ENCODE data around the gene HES1. TPM values are rescaled to one million over a fixed set of nuclear protein-coding genes. Genes with fewer than 3 reads are reported as not detected.

The HES1 gene
- total and polyA plus RNA-seq, 10 of the 15 experiments (the other 5 are each of a cell fraction or from before 2014, with no cell fraction given): 0.46 to 5.3 (median 2.3) TPM

- TF ChIP-seq RUNX3 (IDR thresholded peaks at IDR 0.05; ENCODE audit: low read length) (peak; percentile 80), SKIL (IDR thresholded peaks at IDR 0.05; ENCODE audit: low read depth, poor library complexity, severe bottlenecking) (no peak), SREBF2 (IDR thresholded peaks at IDR 0.05; ENCODE audit: low read length) (no peak), POU2F2 (IDR thresholded peaks at IDR 0.05; ENCODE audit: borderline replicate concordance, low read depth, low read length) (no peak), NFIC (IDR thresholded peaks at IDR 0.05; ENCODE audit: low read depth, low read length) (0 out of 2 replicates have a peak, but pooled peaks have one; percentile 28), ZNF687 (IDR thresholded peaks at IDR 0.05) (peak; percentile 41; the same call in 1 of the 2 replicates), ZNF384 (IDR thresholded peaks at IDR 0.05; ENCODE audit: borderline replicate concordance, low read depth, low read length) (no peak), MAX (IDR thresholded peaks at IDR 0.05; ENCODE audit: low read depth, low read length) (peak; percentile 86), YBX1 (IDR thresholded peaks at IDR 0.05) (no peak), SMARCA5 (IDR thresholded peaks at IDR 0.05) (no peak), KDM1A (IDR thresholded peaks at IDR 0.05; ENCODE audit: borderline replicate concordance) (no peak), HCFC1 (IDR thresholded peaks at IDR 0.05; ENCODE audit: low read length) (no peak), TCF3 (IDR thresholded peaks at IDR 0.05; ENCODE audit: borderline replicate concordance, insufficient read depth, low read depth, low read length) (peak; percentile 92), CREB1 (IDR thresholded peaks at IDR 0.05; ENCODE audit: low read depth) (peak; percentile 55), MXI1 (IDR thresholded peaks at IDR 0.05; ENCODE audit: low read depth, low read length) (peak; percentile 61; the same call in 1 of the 2 replicates), MEF2A (IDR thresholded peaks at IDR 0.05; ENCODE audit: insufficient read depth, low read depth, low read length) (no peak), ZNF274 (IDR thresholded peaks at IDR 0.05; ENCODE audit: insufficient read depth, insufficient read length) (no peak), SP1 (IDR thresholded peaks at IDR 0.05; ENCODE audit: low read depth, low read length) (peak; percentile 42), CEBPB (IDR thresholded peaks at IDR 0.05; ENCODE audit: borderline replicate concordance in 1 of 2, low read depth in 2 of 2, low read length in 2 of 2) (no peak), SPI1 (IDR thresholded peaks at IDR 0.05; ENCODE audit: borderline replicate concordance, insufficient read depth, low read depth, low read length) (no peak), KLF5 (IDR thresholded peaks at IDR 0.05; ENCODE audit: partially characterized antibody) (peak; percentile 43), BRCA1 (IDR thresholded peaks at IDR 0.05; ENCODE audit: low read depth, low read length) (no peak), MEF2B (IDR thresholded peaks at IDR 0.05; ENCODE audit: partially characterized antibody, poor library complexity, severe bottlenecking) (no peak), EZH2 (IDR thresholded peaks at IDR 0.05; ENCODE audit: borderline replicate concordance, control insufficient read depth, low read depth, low read length) (no peak)
These were observed 1.0 kb upstream of the HES1 start (continued) for GRCh38 chr3:194134757-194135515.

Measured in GM12878 (cell line).